ENCODE data around the gene PAK6. TPM values are rescaled to one million over a fixed set of nuclear protein-coding genes. Genes with fewer than 3 reads are reported as not detected.
A peak's percentile ranks its signal among the peaks of the same experiment; 100 is the strongest.

The PAK6 gene
- total and polyA plus RNA-seq, 9 of the 15 experiments (the other 6 are each of a cell fraction or from before 2014, with no cell fraction given) = 0.03 to 0.74 (median 0.16) TPM; not detected in 2

DNA sequence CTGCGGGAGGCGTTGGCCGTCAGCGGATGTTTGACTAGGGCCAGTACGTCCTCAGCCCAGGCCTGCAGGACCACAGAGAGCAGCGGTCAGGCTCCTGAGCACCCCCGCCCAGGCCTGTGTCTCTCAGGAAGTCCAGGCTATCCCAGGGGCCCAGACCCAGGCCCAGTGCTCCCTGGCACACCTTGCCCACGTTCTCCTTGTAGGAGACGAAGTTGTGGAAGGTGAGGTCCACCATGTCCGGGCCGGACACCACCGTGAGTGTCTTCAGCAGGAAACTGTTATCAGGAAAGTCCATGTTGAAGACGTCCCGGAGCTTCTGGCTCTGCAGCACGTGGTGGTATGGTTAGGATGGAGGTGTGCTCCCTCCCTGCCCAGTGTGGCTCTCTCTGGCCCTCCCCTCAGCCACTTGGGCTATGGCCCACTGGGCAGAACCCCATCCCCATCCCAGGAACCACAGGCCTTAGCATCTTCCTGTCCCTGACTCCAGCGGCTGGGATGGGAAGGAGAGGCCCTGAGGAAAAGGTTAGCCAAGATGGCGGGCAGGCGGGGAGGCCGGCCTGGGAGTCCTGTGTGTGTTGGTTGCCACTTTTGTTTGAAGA, 63.5 kb downstream of the PAK6 start (continued):
- TF ChIP-seq RAD51 (IDR thresholded peaks at IDR 0.05; ENCODE audit: borderline replicate concordance, low read depth) = no peak
- no peak for TF ChIP-seq HNRNPUL1 (IDR thresholded peaks at IDR 0.05; ENCODE audit: low read length)
- TF ChIP-seq, protein P1, sequence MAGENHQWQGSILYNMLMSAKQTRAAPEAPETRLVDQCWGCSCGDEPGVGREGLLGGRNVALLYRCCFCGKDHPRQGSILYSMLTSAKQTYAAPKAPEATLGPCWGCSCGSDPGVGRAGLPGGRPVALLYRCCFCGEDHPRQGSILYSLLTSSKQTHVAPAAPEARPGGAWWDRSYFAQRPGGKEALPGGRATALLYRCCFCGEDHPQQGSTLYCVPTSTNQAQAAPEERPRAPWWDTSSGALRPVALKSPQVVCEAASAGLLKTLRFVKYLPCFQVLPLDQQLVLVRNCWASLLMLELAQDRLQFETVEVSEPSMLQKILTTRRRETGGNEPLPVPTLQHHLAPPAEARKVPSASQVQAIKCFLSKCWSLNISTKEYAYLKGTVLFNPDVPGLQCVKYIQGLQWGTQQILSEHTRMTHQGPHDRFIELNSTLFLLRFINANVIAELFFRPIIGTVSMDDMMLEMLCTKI (IDR thresholded peaks at IDR 0.05; ENCODE audit: partially characterized antibody) = no peak
- no peak for TF ChIP-seq ZNF507 (tag; conservative IDR thresholded peaks at IDR 0.05)
- TF ChIP-seq, protein P2, sequence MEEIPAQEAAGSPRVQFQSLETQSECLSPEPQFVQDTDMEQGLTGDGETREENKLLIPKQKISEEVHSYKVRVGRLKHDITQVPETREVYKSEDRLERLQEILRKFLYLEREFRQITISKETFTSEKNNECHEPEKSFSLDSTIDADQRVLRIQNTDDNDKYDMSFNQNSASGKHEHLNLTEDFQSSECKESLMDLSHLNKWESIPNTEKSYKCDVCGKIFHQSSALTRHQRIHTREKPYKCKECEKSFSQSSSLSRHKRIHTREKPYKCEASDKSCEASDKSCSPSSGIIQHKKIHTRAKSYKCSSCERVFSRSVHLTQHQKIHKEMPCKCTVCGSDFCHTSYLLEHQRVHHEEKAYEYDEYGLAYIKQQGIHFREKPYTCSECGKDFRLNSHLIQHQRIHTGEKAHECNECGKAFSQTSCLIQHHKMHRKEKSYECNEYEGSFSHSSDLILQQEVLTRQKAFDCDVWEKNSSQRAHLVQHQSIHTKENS (CRISPR knock-in tag; IDR thresholded peaks at IDR 0.05) = no peak
- TF ChIP-seq JUND (IDR thresholded peaks at IDR 0.05; ENCODE audit: borderline replicate concordance, low read depth, low read length) = no peak
- no peak for TF ChIP-seq JUND (tag; IDR thresholded peaks at IDR 0.05; ENCODE audit: borderline replicate concordance, low read depth, low read length)
- TF ChIP-seq, protein P3, sequence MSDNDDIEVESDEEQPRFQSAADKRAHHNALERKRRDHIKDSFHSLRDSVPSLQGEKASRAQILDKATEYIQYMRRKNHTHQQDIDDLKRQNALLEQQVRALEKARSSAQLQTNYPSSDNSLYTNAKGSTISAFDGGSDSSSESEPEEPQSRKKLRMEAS (CRISPR knock-in tag; IDR thresholded peaks at IDR 0.05) = peak; percentile 65
- TF ChIP-seq, protein P4, sequence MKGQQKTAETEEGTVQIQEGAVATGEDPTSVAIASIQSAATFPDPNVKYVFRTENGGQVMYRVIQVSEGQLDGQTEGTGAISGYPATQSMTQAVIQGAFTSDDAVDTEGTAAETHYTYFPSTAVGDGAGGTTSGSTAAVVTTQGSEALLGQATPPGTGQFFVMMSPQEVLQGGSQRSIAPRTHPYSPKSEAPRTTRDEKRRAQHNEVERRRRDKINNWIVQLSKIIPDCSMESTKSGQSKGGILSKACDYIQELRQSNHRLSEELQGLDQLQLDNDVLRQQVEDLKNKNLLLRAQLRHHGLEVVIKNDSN (CRISPR knock-in tag; IDR thresholded peaks at IDR 0.05) = 0 out of 2 replicates have a peak, but pooled peaks have one; percentile 46
- TF ChIP-seq, protein P5, sequence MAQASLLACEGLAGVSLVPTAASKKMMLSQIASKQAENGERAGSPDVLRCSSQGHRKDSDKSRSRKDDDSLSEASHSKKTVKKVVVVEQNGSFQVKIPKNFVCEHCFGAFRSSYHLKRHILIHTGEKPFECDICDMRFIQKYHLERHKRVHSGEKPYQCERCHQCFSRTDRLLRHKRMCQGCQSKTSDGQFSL (CRISPR knock-in tag; IDR thresholded peaks at IDR 0.05) = peak; percentile 16; the same call in 1 of the 2 replicates
- TF ChIP-seq, protein P5 (tag; IDR thresholded peaks at IDR 0.05) = no peak
- TF ChIP-seq KDM4B (IDR thresholded peaks at IDR 0.05; ENCODE audit: borderline replicate concordance in 2 of 2, low read depth in 1 of 2) = no peak
- TF ChIP-seq, protein P6, sequence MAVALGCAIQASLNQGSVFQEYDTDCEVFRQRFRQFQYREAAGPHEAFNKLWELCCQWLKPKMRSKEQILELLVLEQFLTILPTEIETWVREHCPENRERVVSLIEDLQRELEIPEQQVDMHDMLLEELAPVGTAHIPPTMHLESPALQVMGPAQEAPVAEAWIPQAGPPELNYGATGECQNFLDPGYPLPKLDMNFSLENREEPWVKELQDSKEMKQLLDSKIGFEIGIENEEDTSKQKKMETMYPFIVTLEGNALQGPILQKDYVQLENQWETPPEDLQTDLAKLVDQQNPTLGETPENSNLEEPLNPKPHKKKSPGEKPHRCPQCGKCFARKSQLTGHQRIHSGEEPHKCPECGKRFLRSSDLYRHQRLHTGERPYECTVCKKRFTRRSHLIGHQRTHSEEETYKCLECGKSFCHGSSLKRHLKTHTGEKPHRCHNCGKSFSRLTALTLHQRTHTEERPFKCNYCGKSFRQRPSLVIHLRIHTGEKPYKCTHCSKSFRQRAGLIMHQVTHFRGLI (CRISPR knock-in tag; IDR thresholded peaks at IDR 0.05) = no peak
- no peak for TF ChIP-seq ZNF212 (CRISPR knock-in tag; IDR thresholded peaks at IDR 0.05)
- TF ChIP-seq, protein P7, sequence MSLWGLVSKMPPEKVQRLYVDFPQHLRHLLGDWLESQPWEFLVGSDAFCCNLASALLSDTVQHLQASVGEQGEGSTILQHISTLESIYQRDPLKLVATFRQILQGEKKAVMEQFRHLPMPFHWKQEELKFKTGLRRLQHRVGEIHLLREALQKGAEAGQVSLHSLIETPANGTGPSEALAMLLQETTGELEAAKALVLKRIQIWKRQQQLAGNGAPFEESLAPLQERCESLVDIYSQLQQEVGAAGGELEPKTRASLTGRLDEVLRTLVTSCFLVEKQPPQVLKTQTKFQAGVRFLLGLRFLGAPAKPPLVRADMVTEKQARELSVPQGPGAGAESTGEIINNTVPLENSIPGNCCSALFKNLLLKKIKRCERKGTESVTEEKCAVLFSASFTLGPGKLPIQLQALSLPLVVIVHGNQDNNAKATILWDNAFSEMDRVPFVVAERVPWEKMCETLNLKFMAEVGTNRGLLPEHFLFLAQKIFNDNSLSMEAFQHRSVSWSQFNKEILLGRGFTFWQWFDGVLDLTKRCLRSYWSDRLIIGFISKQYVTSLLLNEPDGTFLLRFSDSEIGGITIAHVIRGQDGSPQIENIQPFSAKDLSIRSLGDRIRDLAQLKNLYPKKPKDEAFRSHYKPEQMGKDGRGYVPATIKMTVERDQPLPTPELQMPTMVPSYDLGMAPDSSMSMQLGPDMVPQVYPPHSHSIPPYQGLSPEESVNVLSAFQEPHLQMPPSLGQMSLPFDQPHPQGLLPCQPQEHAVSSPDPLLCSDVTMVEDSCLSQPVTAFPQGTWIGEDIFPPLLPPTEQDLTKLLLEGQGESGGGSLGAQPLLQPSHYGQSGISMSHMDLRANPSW (CRISPR knock-in tag; IDR thresholded peaks at IDR 0.05) = no peak
- no peak for TF ChIP-seq KLF6 (CRISPR knock-in tag; IDR thresholded peaks at IDR 0.05; ENCODE audit: borderline replicate concordance)

Data from K562 (cell line).